Activated naive CD4-positive, alpha-beta T cell treated with anti-CD3 and anti-CD28 coated beads for 36 hours (primary cell): ENCODE results near the gene CDK11A. TPM values are rescaled to one million over a fixed set of nuclear protein-coding genes. Genes with fewer than 3 reads are reported as not detected.
"Not testable (repeated sequence)": the region's sequence is repeated elsewhere in the genome, so short reads cannot be mapped to it uniquely, and the experiment has no call there.

Experiments
- CTCF ChIA-PET: fragments of 350-600 bp; sonication (Branson Sonifier 250); formaldehyde crosslinking; loops from one replicate; lab custom pipeline; 2021; ENCODE audit warnings: antibody characterized with exemption; lab: Charles Lee
- DNase-seq: peaks from one replicate; pipeline ENCODE4 v3.0.0-alpha.2; 2020
- H3K27ac Mint-ChIP-seq: one replicate; pipeline ENCODE4 v1.8.0; 2021; ENCODE audit warnings: mild to moderate bottlenecking, mixed read lengths
- H3K27me3 Mint-ChIP-seq: one replicate; pipeline ENCODE4 v1.8.0; 2021; ENCODE audit warnings: low read depth, mixed read lengths
- H3K36me3 Mint-ChIP-seq: one replicate; pipeline ENCODE4 v1.8.0; 2021; ENCODE audit warnings: low read depth, mixed read lengths
- H3K4me1 Mint-ChIP-seq: one replicate; pipeline ENCODE4 v1.8.0; 2021; ENCODE audit warnings: low read depth, mixed read lengths
- H3K4me3 Mint-ChIP-seq: one replicate; pipeline ENCODE4 v1.8.0; 2021; ENCODE audit warnings: mild to moderate bottlenecking, moderate library complexity, mixed read lengths
- H3K9me3 Mint-ChIP-seq: one replicate; pipeline ENCODE4 v1.8.0; 2021; ENCODE audit warnings: mixed read lengths
- intact Hi-C: fragments of 100-400 bp; cut with micrococcal nuclease; formaldehyde crosslinking; loops from one replicate; pipeline ENCODE4 v1.15.1; 2023
- total RNA-seq, 2 experiments: library from RNA; stranded (reverse); gene quantifications; one replicate each; pipeline ENCODE4 v1.2.3, GENCODE V29; 2021

CDK11A gene
- 10 to 100 TPM; 58.0 to 60.3 TPM for total RNA-seq

DNA sequence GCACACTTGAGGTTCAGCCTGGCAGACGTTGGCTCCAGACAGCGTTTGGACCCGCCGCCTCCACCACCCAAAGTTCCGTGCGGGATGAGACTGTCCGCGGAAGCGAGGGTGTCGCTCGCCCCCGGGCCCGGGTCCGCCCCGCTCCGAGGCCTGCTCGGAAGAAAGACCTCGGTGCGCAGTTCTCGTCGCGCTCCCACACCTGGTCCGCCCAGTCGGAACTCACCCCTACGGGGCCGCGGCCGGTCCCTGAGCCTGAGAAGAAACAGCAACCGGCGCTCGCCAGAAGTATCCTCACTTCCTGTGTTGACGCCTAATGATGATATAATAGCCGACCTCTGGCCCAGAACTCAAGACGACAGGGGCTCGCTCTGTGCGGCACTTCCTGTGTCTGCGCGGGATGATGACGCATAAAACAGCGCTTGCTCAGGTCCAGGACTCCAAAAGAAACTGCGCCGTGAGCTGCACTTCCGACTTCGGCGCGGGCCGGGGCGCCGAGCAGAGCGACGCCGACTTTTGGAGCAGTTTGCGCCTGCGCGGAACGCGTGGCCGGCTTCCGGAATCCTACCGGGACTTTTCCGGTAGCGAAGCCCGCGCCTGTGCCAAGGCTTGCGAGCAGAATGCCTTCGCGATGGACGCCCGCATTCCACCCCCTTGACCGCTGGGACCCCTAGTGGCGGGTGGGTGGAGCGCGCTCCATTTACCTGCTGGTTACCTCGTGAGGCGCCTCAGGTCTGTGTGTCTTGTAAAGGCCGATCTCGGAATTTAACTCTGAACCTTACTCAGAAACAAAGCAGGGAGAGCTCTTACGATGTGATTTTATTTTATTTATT, at the start of gene CDK11A:
TSS of gene CDK11A (minus strand) at position 323 of the 830 bp plus-strand sequence. CDS start 1,539 bp downstream, outside the sequence.
- intact Hi-C loops: loop anchor here (5.0 kb wide), 2 partner anchors 67 to 183 kb away; partner anchors contain the start of gene CDK11B
- H3K27me3 Mint-ChIP-seq, H3K36me3 Mint-ChIP-seq, H3K9me3 Mint-ChIP-seq, H3K4me1 Mint-ChIP-seq, CTCF ChIA-PET: not testable (repeated sequence)
- peak; percentile 99 for DNase-seq
- H3K4me3 Mint-ChIP-seq: peak within 1 kb of the TSS; percentile 90
- peak within 1 kb of the TSS; percentile 95 for H3K27ac Mint-ChIP-seq

DNA sequence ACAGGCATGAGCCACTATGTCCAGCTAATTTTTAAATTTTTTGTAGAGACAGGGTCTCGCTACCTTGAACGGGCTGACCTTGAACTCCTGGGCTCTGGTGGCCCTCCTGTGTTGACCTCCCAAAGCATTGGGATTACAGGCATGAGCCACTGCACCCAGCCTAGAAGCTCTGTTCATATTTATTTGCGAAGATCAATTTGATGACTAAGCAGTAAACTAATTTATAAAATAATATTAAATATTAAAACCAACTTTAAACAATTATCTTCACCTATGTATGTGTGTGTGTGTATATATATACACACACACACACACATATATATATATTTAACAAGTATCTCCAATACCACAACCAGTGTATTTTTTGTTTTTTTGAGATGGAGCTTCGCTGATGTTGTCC, 49.7 kb upstream of the CDK11A start:
- Mint-ChIP-seq H3K4me3 (no peak overlapping the region), H3K9me3 (peaks cover 4% of the 10 kb centered on the region), H3K36me3 (peaks cover 29% of the 10 kb centered on the region), H3K27ac (no peak overlapping the region), H3K4me1 (peaks cover 31% of the 10 kb centered on the region), H3K27me3 (no peaks in the 10 kb centered on the region)
- no peak for DNase-seq
- CTCF ChIA-PET: interaction anchor here (0.6 kb wide), 1 partner anchor 86 kb away, joined by 3 read pairs; no protein-coding TSS in a partner anchor
- intact Hi-C loops: no loop called here

DNA sequence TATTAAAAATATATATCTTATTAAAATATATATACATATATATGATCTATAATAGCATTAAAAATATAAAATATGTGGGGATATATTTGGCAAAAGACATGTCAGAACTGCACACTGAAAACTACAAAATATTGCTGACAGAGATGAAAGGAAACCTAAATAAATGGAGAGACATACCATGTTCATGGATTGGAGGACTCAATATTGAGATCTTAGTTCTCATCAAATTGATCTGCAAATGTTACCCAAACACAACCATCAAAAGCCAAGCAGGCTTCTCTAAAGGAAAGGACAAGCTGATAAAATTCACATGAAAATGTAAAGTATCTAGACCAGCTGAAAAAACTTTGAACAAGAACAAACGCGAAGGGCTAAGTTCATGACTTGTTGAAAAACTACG, 46.9 kb upstream of the CDK11A start:
- CTCF ChIA-PET: no interaction called here
- H3K4me3 Mint-ChIP-seq: no peak overlapping the region

DNA sequence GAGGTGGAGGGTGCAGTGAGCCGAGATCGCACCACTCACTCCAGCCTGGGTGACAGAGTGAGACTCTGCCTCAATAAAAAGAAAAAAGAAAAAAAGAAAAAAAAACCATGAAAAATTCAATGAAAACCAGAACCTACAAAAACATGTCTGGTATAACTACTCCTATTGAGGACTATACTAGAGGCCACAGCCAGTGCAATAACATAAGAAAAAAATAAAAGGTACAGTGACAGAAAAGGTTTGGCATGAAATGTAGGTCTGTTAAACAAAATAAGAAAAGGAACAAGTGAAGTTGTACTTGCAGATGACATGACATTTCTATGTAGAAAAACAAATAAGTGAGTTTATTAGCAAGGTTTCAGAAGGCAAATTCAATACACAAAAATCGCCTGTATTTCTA, 45.9 kb upstream of the CDK11A start:
- Mint-ChIP-seq H3K27me3 (no peaks in the 10 kb centered on the region), H3K27ac (no peak overlapping the region), H3K4me1 (peaks cover 11% of the 10 kb centered on the region), H3K36me3 (peaks cover 36% of the 10 kb centered on the region), H3K9me3 (peaks cover 4% of the 10 kb centered on the region), H3K4me3 (no peak overlapping the region)
- DNase-seq: no peak
- CTCF ChIA-PET: no interaction called here
- intact Hi-C loops: no loop called here

More for the DNA sequence above, 46.9 kb upstream of the CDK11A start:
- Mint-ChIP-seq H3K9me3 (peaks cover 4% of the 10 kb centered on the region), H3K36me3 (peaks cover 39% of the 10 kb centered on the region), H3K27me3 (no peaks in the 10 kb centered on the region), H3K4me1 (peaks cover 20% of the 10 kb centered on the region), H3K27ac (no peak overlapping the region)
- intact Hi-C loops: no loop called here
- DNase-seq: no peak

DNA sequence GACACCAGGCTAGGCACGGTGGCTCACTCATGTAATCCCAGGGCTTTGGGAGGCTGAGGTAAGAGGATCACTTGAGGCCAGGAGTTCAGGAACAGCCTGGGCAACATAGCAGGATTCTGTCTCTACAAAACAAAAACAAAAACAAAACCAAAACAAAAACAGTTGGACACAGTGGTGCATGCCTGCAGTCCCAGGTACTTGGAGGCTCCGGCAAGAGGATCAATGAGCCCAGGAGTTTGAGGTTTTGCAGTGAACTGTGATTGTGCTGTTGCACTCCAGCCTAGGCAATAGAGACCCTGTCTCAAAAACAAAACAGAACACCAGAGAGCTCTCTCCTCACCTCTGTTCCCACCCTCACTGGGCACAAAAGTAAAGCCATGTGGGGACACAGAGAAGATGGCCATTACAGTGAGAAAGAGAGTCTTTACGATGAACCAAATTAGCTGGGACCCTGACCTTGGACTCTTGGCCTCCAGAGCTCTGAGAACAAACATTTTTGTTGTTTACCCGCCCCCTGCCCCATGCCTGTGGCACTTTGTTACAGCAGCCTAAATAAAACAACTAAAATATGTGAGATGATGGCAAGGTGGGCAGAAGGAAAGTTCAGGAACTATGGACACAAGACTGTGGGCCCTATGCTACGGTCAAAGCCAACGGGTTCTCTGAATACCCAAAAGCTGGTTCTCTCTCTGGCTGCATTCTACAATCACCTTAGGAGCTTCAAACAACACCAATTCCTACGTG, 44.3 kb upstream of the CDK11A start:
- CTCF ChIA-PET: interaction anchor here (1.0 kb wide), 1 partner anchor 137 kb away, joined by 4 read pairs; no protein-coding TSS in a partner anchor
- intact Hi-C loops: no loop called here

DNA sequence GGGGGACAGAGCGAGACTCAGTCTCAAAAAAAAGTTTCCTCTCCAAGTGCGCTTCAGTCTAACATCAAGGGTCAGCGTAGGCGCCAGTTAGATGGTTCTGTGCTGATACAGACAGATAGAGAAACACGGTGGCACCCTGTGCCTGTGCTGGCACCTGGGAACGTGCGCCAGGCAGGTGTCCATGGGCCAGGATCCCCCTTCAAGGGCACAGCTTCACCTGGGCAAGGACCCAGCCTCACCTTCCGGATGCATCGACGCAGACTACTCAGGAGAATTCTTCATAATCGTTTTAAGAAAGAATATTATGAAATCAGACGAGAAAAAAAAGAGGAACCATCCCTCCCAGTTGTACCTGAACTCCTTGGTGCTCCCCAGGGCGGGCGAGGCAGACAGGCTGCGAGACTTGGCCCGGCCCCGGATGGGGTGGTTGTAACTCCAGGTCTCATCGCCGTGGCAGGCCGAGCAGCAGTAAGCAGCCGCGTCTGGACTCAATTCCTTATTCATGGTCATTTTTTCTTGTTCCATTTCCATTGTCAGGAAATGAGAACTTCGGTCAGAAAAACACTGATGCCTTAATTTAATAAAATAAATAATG, 40.8 kb upstream of the CDK11A start:
- intact Hi-C loops: no loop called here
- Mint-ChIP-seq H3K27ac (no peak overlapping the region), H3K4me3 (no peak overlapping the region)

More for the DNA sequence above, 44.3 kb upstream of the CDK11A start:
- peaks cover 8% of the 10 kb centered on the region for H3K4me1 Mint-ChIP-seq
- no peak for DNase-seq
- H3K27me3 Mint-ChIP-seq: no peaks in the 10 kb centered on the region
- H3K4me3 Mint-ChIP-seq: no peak overlapping the region
- peaks cover 4% of the 10 kb centered on the region for H3K9me3 Mint-ChIP-seq
- no peak overlapping the region for H3K27ac Mint-ChIP-seq
- H3K36me3 Mint-ChIP-seq: peaks cover 39% of the 10 kb centered on the region

DNA sequence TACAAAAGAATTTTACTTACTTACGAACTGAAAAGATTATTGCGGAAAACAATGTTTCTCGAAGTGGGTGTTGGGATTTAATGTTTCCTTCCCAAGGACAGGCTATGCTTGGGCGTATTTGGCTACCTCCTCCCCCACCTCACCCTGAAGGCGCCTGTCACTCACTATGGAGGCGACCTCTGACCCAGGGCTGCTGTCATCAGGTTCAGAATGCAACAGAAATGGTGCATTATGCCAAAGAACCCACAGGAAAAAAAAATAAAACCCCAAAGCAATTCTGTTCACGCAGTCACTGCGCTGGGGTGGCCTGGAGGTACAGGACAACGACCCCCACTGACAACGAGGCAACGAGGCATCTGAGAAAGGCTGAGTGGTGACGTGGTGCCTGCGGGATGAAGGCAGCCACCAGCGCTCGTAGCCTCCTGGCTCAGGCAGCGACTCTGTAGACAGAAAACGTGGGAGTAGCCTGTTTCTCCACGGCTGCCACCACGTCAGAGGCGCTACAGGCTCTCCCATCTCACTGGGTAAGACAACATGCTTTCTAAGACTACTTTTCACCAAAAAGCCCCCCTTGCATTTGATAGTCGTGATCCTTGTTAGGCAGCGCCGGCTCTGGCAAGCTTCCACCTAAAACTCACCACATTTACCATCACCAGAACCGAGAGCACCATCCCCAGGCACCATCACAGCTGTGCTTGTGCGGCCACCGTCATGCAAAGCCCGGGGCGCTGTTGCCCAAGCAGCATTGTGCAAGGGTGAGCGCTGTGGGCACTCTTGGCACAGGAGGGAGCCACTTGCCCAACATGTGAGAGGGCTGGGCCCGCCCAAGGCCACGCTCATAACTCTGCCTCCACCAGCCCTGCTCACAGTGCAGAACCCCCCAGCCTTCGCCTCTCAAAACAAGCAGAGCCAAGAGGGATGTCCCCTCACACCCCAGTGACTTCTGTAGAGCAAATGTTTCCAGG, 39.8 kb upstream of the CDK11A start:
- DNase-seq: no peak
- no peaks in the 10 kb centered on the region for H3K27me3 Mint-ChIP-seq
- no peak overlapping the region for H3K4me3 Mint-ChIP-seq
- no peak overlapping the region for H3K27ac Mint-ChIP-seq
- CTCF ChIA-PET: interaction anchor here (0.9 kb wide), 1 partner anchor 142 kb away, joined by 3 read pairs; no protein-coding TSS in a partner anchor
- H3K4me1 Mint-ChIP-seq: peaks cover 4% of the 10 kb centered on the region
- peaks cover 27% of the 10 kb centered on the region for H3K36me3 Mint-ChIP-seq
- H3K9me3 Mint-ChIP-seq: no peaks in the 10 kb centered on the region
- intact Hi-C loops: no loop called here

More for the DNA sequence above, 40.8 kb upstream of the CDK11A start:
- no peak for DNase-seq
- Mint-ChIP-seq H3K27me3 (no peaks in the 10 kb centered on the region), H3K9me3 (no peaks in the 10 kb centered on the region), H3K4me1 (peaks cover 6% of the 10 kb centered on the region), H3K36me3 (peaks cover 24% of the 10 kb centered on the region)
- CTCF ChIA-PET: interaction anchor here (0.9 kb wide), 1 partner anchor 141 kb away, joined by 3 read pairs; no protein-coding TSS in a partner anchor

DNA sequence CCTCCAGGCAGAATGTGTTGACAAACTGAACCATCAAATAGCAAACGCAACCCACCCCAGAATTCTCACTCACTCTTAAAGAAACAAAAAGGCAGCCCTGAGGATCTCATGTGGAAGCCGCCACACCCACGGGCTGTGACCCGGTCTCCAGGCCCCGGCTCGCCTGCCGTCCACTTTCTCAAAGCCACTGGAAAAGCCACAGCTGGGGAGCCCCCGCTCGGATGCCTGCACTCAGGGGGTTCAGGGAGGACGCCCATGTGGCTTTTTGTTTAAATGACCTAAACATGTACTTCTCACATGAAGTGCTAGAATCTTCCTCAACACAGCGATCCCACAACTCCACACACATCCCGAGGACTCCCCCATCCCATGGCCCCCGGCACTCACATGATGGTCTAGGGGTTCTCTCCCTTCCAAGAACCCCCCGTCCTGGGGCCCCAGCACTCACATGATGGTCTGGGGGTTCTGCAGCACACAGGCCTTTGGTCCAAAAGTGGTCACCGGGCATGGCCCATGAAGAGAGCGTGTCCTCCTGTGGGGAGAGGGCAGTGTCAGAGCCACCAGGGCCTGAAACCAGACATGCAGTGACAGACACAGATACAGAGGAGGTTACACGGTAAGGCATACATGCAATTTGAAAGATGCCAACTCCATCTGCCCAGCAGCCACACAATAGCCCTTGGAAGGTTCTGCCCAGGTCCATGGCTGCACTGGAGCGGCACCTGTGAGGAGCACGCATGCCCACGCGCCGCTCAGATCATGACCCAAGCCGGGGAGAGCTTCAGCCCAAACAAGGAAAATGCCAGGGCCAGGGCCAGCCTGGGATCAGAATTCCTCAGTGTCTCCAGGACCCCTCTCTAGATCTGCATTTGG, 37.6 kb upstream of the CDK11A start:
- no peaks in the 10 kb centered on the region for H3K9me3 Mint-ChIP-seq
- intact Hi-C loops: no loop called here
- H3K27ac Mint-ChIP-seq: no peak overlapping the region

DNA sequence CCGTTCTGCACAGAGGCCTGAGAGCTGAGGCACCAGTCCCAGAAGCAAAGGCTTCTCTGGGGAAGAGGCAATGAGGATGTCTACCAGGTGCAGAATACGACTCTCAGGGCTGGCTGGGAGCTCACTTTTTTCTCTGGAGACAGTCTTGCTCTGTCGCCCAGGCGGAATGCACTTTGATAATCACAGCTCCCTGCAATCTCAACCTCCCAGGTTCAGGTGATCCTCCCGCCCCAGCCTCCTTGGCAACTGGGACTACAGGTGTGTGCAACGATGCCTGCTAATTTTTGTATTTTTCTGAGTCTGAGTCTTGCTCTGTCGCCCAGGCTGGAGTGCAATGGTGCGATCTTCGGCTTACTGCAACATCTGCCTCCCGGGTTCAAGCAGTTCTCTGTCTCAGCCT, 36.6 kb upstream of the CDK11A start:
- H3K4me1 Mint-ChIP-seq: no peaks in the 10 kb centered on the region
- DNase-seq: no peak

More for the DNA sequence above, 37.6 kb upstream of the CDK11A start:
- Mint-ChIP-seq H3K36me3 (peaks cover 19% of the 10 kb centered on the region), H3K4me3 (no peak overlapping the region), H3K4me1 (no peaks in the 10 kb centered on the region), H3K27me3 (no peaks in the 10 kb centered on the region)
- CTCF ChIA-PET: no interaction called here
- DNase-seq: no peak

DNA sequence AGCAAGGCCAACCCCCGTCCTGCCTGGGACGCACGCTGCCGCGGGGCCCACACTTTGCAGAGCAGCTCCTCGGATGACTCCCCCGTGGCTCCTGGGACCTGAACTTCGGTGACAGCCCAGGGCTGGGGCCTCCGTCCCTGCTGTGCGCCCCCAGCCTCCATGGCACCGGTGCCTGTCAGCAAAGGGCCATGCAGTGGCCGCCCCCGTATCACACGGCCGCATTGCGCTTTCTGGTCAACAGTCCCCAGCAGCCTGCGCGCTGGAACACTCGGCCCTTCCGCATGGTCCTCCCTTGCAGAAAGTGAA, 36.1 kb upstream of the CDK11A start:
- Mint-ChIP-seq H3K4me1 (no peaks in the 10 kb centered on the region), H3K27me3 (no peaks in the 10 kb centered on the region), H3K9me3 (no peaks in the 10 kb centered on the region), H3K27ac (no peak overlapping the region), H3K36me3 (peaks cover 18% of the 10 kb centered on the region), H3K4me3 (no peak overlapping the region)
- no peak for DNase-seq
- intact Hi-C loops: no loop called here
- CTCF ChIA-PET: no interaction called here

More for the DNA sequence above, 36.6 kb upstream of the CDK11A start:
- CTCF ChIA-PET: no interaction called here
- Mint-ChIP-seq H3K27me3 (no peaks in the 10 kb centered on the region), H3K36me3 (peaks cover 18% of the 10 kb centered on the region), H3K27ac (no peak overlapping the region), H3K9me3 (no peaks in the 10 kb centered on the region), H3K4me3 (no peak overlapping the region)
- intact Hi-C loops: no loop called here
